ENCODE data around the gene ATL3.
"Not testable (repeated sequence)": the region's sequence is repeated elsewhere in the genome, so short reads cannot be mapped to it uniquely, and the experiment has no call there.

The ATL3 gene

DNA sequence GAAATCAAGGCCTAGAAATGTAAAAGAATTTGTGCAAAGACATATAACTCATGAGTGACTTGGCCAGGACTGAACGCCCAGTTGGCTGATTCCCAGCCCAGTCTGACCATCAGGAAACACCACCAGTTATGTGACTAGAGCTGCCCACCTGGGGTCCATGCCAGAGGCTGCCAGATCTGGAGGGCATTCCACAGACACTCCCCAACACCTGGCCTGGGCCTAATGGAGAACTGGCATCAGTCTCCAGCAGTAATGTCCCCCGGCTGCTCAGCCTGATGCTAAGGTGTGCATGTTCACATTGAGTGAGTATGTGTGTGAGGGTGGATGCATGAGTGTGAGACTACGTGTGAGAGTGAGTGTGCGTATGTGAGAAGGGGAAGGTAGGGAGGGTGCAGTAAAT lies 72.6 kb downstream of the ATL3 start:
- in situ Hi-C loops (cut with HindIII; ENCODE audit: low sequenced_read_pairs) = no loop called here

GRCh38 chr11:63595296-63595695 lies 75.9 kb downstream of the ATL3 start:
- in situ Hi-C loops (cut with HindIII; ENCODE audit: low sequenced_read_pairs) = no loop called here

- in situ Hi-C loops (cut with HindIII; ENCODE audit: low sequenced_read_pairs) = loop anchor here (5.0 kb wide), 2 partner anchors 34 to 61 kb away; no protein-coding TSS in a partner anchor
Observed at GRCh38 chr11:63592975-63593395, 78.2 kb downstream of the ATL3 start.

- in situ Hi-C loops (cut with HindIII; ENCODE audit: low sequenced_read_pairs) = loop anchor here (5.0 kb wide), 2 partner anchors 37 to 58 kb away; no protein-coding TSS in a partner anchor
Observed at GRCh38 chr11:63590024-63590788, 81.0 kb downstream of the ATL3 start.

DNA sequence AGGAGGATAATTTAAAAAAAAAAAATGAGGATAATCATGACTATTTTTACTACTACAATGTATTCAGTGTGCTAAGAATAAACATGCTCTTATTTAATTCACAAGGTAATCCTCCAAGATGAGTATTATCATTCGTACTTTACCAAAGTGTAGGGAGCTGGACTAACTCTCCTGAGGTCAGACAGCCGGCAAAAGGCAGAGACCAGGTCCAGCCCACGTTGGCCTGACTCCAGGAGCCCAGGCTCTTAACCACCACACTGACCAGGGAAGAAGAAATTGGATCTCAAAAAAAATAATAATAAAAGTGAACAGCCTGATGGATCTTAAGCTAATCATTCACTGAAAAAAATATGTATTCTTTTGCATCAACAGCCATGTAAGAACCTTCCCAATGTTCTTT lies 82.2 kb downstream of the ATL3 start:
- in situ Hi-C loops (cut with HindIII; ENCODE audit: low sequenced_read_pairs) = no loop called here

DNA sequence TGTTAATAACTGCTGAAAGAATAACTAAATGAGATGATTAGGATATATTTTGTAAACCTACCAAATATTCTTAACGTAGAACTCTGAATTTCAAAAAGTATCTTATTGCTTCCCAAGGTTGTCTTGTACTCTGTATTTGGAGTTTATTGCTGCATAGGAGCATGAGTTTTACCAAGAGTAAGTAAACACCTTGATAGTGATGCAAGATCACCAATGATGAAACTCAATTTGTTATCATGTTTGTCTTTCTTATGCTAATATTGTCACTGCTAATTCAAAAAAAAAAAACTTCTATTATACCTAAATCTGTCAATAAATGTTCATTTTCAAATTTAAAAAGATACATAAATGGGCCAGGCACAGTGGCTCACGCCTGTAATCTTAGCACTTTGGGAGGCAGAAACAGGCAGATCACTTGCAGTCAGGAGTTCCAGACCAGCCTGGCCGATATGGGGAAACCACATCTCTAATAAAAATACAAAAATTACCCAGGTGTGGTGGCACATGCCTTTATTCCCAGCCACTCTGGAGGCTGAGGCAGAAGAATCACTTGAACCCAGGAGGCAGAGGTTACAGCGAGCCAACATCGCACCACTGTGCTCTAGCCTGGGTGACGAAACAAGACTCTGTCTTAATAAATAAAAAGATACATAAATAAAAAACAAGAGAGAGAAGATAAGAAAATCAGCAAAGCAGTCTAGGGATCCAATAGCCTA lies 84.6 kb downstream of the ATL3 start:
- in situ Hi-C loops (cut with HindIII; ENCODE audit: low sequenced_read_pairs) = no loop called here

DNA sequence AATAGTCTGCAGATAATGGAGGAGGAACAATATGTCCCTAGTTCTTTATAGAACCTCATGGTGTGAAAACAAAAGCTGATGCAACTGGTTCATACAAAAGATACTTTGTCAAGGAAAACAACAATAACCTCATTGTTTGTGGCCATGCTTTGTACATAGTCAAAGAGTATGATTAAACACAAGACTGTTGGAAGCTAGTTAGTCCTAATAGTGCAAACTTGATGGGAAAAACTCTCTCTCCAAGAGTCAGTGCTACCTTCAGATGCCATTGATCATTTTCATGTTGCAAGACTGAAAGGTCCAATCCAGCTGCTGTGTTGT lies 87.9 kb downstream of the ATL3 start:
- in situ Hi-C loops (cut with HindIII; ENCODE audit: low sequenced_read_pairs) = no loop called here

- in situ Hi-C loops (cut with HindIII; ENCODE audit: low sequenced_read_pairs) = not testable (repeated sequence)
Observed at GRCh38 chr11:63581224-63581623, 90.0 kb downstream of the ATL3 start.

DNA sequence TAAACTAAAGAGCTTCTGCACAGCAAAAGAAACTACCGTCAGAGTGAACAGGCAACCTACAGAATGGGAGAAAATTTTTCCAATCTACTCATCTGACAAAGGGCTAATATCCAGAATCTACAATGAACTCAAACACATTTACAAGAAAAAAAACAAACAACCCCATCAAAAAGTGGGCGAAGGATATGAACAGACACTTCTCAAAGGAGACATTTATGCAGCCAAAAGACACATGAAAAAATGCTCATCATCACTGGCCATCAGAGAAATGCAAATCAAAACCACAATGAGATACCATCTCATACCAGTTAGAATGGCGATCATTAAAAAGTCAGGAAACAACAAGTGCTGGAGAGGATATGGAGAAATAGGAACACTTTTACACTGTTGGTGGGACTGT lies 92.3 kb downstream of the ATL3 start:
- in situ Hi-C loops (cut with HindIII; ENCODE audit: low sequenced_read_pairs) = not testable (repeated sequence)

GRCh38 chr11:63574856-63575602 lies 96.1 kb downstream of the ATL3 start:
- in situ Hi-C loops (cut with HindIII; ENCODE audit: low sequenced_read_pairs) = no loop called here
